H9 (cell line): ENCODE data around the gene CXCL6. TPM values are rescaled to one million over a fixed set of nuclear protein-coding genes. Genes with fewer than 3 reads are reported as not detected.

ENCODE experiments used
- DNase-seq: peaks from one replicate; pipeline ENCODE4 v3.0.0-alpha.2; 2017
- H2AFZ ChIP-seq: one replicate; pipeline ENCODE4 v1.6.1; 2013; ENCODE audit warnings: mild to moderate bottlenecking, low read length, control low read depth, moderate library complexity
- H2AK5ac ChIP-seq: 2 replicates; pipeline ENCODE4 v1.6.1; 2013; ENCODE audit warnings: low read length, control low read depth, mixed read lengths; ENCODE audit not compliant: insufficient read length
- H2BK120ac ChIP-seq: one replicate; pipeline ENCODE4 v1.6.1; 2013; ENCODE audit warnings: low read depth, mild to moderate bottlenecking, low read length, control low read depth, inconsistent platforms; ENCODE audit not compliant: poor library complexity, severe bottlenecking
- H2BK12ac ChIP-seq: 2 replicates; pipeline ENCODE4 v1.6.1; 2013; ENCODE audit warnings: low read length, control low read depth, mixed read lengths, low read depth; ENCODE audit not compliant: insufficient read length
- H2BK15ac ChIP-seq: 2 replicates; pipeline ENCODE4 v1.6.1; 2013; ENCODE audit warnings: low read depth, low read length, control low read depth
- H2BK20ac ChIP-seq: one replicate; pipeline ENCODE4 v1.6.1; 2013; ENCODE audit warnings: low read depth, mild to moderate bottlenecking, low read length, control low read depth, inconsistent platforms; ENCODE audit not compliant: poor library complexity, severe bottlenecking
- H2BK5ac ChIP-seq: 2 replicates; pipeline ENCODE4 v1.6.1; 2013; ENCODE audit warnings: low read length, control low read depth, mixed read lengths; ENCODE audit not compliant: insufficient read length
- H3K14ac ChIP-seq: 2 replicates; pipeline ENCODE4 v1.6.1; 2013; ENCODE audit warnings: low read length, control low read depth; ENCODE audit not compliant: insufficient read depth
- H3K18ac ChIP-seq: 2 replicates; pipeline ENCODE4 v1.6.1; 2013; ENCODE audit warnings: low read depth, mild to moderate bottlenecking, mixed read lengths, low read length, control low read depth; ENCODE audit not compliant: insufficient read length
- H3K23ac ChIP-seq: 2 replicates; pipeline ENCODE4 v1.6.1; 2013; ENCODE audit warnings: low read length, control low read depth, mixed read lengths, low read depth; ENCODE audit not compliant: insufficient read length
- H3K23me2 ChIP-seq: 2 replicates; pipeline ENCODE4 v1.6.1; 2013; ENCODE audit warnings: low read depth, mild to moderate bottlenecking, mixed read lengths, low read length, control low read depth; ENCODE audit not compliant: insufficient read length, poor library complexity, severe bottlenecking
- H3K27ac ChIP-seq: 2 replicates; pipeline ENCODE4 v1.5.1; 2013; ENCODE audit warnings: low read length, control low read depth, mixed read lengths, low read depth; ENCODE audit not compliant: insufficient read length
- H3K27me3 ChIP-seq: 2 replicates; pipeline ENCODE4 v1.6.1; 2013; ENCODE audit warnings: low read length, control low read depth, inconsistent platforms; ENCODE audit not compliant: insufficient read depth
- H3K4ac ChIP-seq: 2 replicates; pipeline ENCODE4 v1.6.1; 2013; ENCODE audit warnings: low read depth, mild to moderate bottlenecking, control low read depth, inconsistent platforms, low read length, moderate library complexity
- H3K4me1 ChIP-seq: 2 replicates; pipeline ENCODE4 v1.6.1; 2013; ENCODE audit warnings: low read length, control low read depth, inconsistent platforms; ENCODE audit not compliant: insufficient read depth
- H3K4me2 ChIP-seq: 2 replicates; pipeline ENCODE4 v1.6.1; 2013; ENCODE audit warnings: low read length, control low read depth, mixed read lengths; ENCODE audit not compliant: insufficient read length, insufficient read depth
- H3K56ac ChIP-seq: 2 replicates; pipeline ENCODE4 v1.6.1; 2013; ENCODE audit warnings: low read depth, mild to moderate bottlenecking, mixed read lengths, low read length, control low read depth; ENCODE audit not compliant: insufficient read length
- H3K79me1 ChIP-seq: 2 replicates; pipeline ENCODE4 v1.6.1; 2013; ENCODE audit warnings: low read depth, mild to moderate bottlenecking, moderate library complexity, low read length, control low read depth, inconsistent platforms; ENCODE audit not compliant: insufficient read depth, poor library complexity, severe bottlenecking
- H3K79me2 ChIP-seq: 2 replicates; pipeline ENCODE4 v1.6.1; 2013; ENCODE audit warnings: low read length, control low read depth, inconsistent platforms; ENCODE audit not compliant: insufficient read depth
- H3K9ac ChIP-seq: 2 replicates; pipeline ENCODE4 v1.6.1; 2013; ENCODE audit warnings: low read length, control low read depth, mixed read lengths; ENCODE audit not compliant: insufficient read length; ENCODE audit errors: extremely low read depth
- H3K9me3 ChIP-seq: one replicate; pipeline ENCODE4 v1.6.1; 2013; ENCODE audit warnings: low read depth, low read length, inconsistent platforms; ENCODE audit not compliant: control insufficient read depth
- H3T11ph ChIP-seq: one replicate; pipeline ENCODE4 v1.6.1; 2013; ENCODE audit warnings: mild to moderate bottlenecking, low read length, control low read depth, inconsistent platforms
- H4K20me1 ChIP-seq: one replicate; pipeline ENCODE4 v1.6.1; 2013; ENCODE audit not compliant: control insufficient read depth, insufficient read length, insufficient read depth
- H4K5ac ChIP-seq: 2 replicates; pipeline ENCODE4 v1.6.1; 2013; ENCODE audit warnings: low read depth, mild to moderate bottlenecking, mixed read lengths, low read length, control low read depth; ENCODE audit not compliant: insufficient read length
- H4K8ac ChIP-seq: replicated peaks from 2 replicates; pipeline ENCODE4 v1.6.1; 2013; ENCODE audit warnings: low read length, control low read depth, mixed read lengths, low read depth; ENCODE audit not compliant: insufficient read length
- H4K91ac ChIP-seq: 2 replicates; pipeline ENCODE4 v1.6.1; 2013; ENCODE audit warnings: low read depth, mild to moderate bottlenecking, moderate library complexity, mixed read lengths, low read length, control low read depth; ENCODE audit not compliant: insufficient read length
- H3K27ac Mint-ChIP-seq, 3 experiments: 2 replicates in 2 of 3; 3 replicates in 1 of 3; pipeline ENCODE4 v1.8.0; 2020 to 2021; ENCODE audit warnings: mixed read lengths in 3 of 3, mild to moderate bottlenecking in 1 of 3, moderate library complexity in 1 of 3
- H3K27me3 Mint-ChIP-seq: 2 replicates; pipeline ENCODE4 v1.8.0; 2021; ENCODE audit warnings: low read depth, mild to moderate bottlenecking, moderate library complexity, mixed read lengths
- H3K36me3 Mint-ChIP-seq, 3 experiments: 2 replicates in 2 of 3; 3 replicates in 1 of 3; pipeline ENCODE4 v1.8.0; 2020 to 2021; ENCODE audit warnings: low read depth in 3 of 3, mixed read lengths in 3 of 3; ENCODE audit not compliant: insufficient read depth in 1 of 3
- H3K4me1 Mint-ChIP-seq, 2 experiments: 2 replicates each; pipeline ENCODE4 v1.8.0; 2020; ENCODE audit warnings: mixed read lengths in 2 of 2
- H3K4me3 Mint-ChIP-seq, 2 experiments: 2 replicates in 1 of 2; 3 replicates in 1 of 2; pipeline ENCODE4 v1.8.0; 2020 to 2021; ENCODE audit warnings: mild to moderate bottlenecking in 2 of 2, mixed read lengths in 2 of 2, moderate library complexity in 1 of 2
- H3K9me3 Mint-ChIP-seq, 2 experiments: 2 replicates in 1 of 2; 3 replicates in 1 of 2; pipeline ENCODE4 v1.8.0; 2020; ENCODE audit warnings: mild to moderate bottlenecking in 2 of 2, mixed read lengths in 2 of 2, moderate library complexity in 1 of 2
- CTCF ChIP-seq: fragments of 200-600 bp; sonication (generic); conservative IDR thresholded peaks from 3 replicates; pipeline ENCODE4 v1.8.0; 2021; ENCODE audit warnings: antibody characterized with exemption, mild to moderate bottlenecking
- WGBS: extraction: QIAGEN DNeasy Blood & Tissue Kit; methylation state at CpG from one replicate; pipeline ENCODE4 v1.1.7; 2013; ENCODE audit warnings: missing lambda C conversion rate, low lambda C conversion rate, mixed read lengths; ENCODE audit not compliant: insufficient read length; ENCODE audit errors: extremely low coverage; 5-methylcytosine and 5-hydroxymethylcytosine counted together
- total RNA-seq: library from RNA; stranded (reverse); gene quantifications from 2 replicates; pipeline ENCODE4 v1.2.1, GENCODE V29; 2021

Gene CXCL6
- total RNA-seq, 1 experiment from 2014 or later: 0.85 TPM

GRCh38 chr4:73865431-73866096 is 29.1 kb downstream of the CXCL6 start:
- Histone ChIP-seq H4K91ac (no peak overlapping the region), H3K18ac (no peak overlapping the region), H3K14ac (no peak overlapping the region), H2BK120ac (no peak overlapping the region), H2BK12ac (no peak overlapping the region), H2BK20ac (no peak overlapping the region), H4K5ac (no peak overlapping the region), H3K9me3 (no peaks in the 10 kb centered on the region), H2BK15ac (no peak overlapping the region), H2AFZ (no peak overlapping the region), H3K23ac (no peak overlapping the region), H3K27me3 (no peaks in the 10 kb centered on the region; the same call in 1 of the 2 replicates), H3K23me2 (peaks cover 12% of the 10 kb centered on the region), H4K20me1 (no peaks in the 10 kb centered on the region), H4K8ac (no peak overlapping the region), H3K79me2 (no peaks in the 10 kb centered on the region), H3K4me2 (no peak overlapping the region), H2BK5ac (no peak overlapping the region), H2AK5ac (no peak overlapping the region), H3K4ac (no peak overlapping the region), H3K4me1 (0 out of 2 replicates have a peak, but pooled peaks cover 2% of the 10 kb centered on the region), H3T11ph (no peak overlapping the region), H3K56ac (no peak overlapping the region), H3K9ac (no peak overlapping the region), H3K79me1 (no peaks in the 10 kb centered on the region), H3K27ac (no peak overlapping the region)
- H3K9me3 Mint-ChIP-seq: no peaks in the 10 kb centered on the region; a peak in 1 of 5 replicates
- no peak overlapping the region for H3K4me3 Mint-ChIP-seq
- no peak for DNase-seq
- no CpG with 5 or more reads among the region's 5 CpGs for WGBS
- no peak overlapping the region for H3K27ac Mint-ChIP-seq
- H3K36me3 Mint-ChIP-seq: no peaks in the 10 kb centered on the region
- H3K27me3 Mint-ChIP-seq: peaks cover 27% of the 10 kb centered on the region
- TF ChIP-seq CTCF: no peak
- peaks cover 18 to 21% of the 10 kb centered on the region in 2 experiments for H3K4me1 Mint-ChIP-seq
